ENCODE data around the gene CBFA2T2. TPM values are rescaled to one million over a fixed set of nuclear protein-coding genes. Genes with fewer than 3 reads are reported as not detected.

CBFA2T2 gene
- total RNA-seq, 2 experiments from 2014 or later = 17.9 to 18.6 TPM

GRCh38 chr20:33515569-33516216 is 25.8 kb downstream of the CBFA2T2 start:
- H3K4me1 ChIP-seq (ENCODE audit: insufficient read depth, low read length) = peaks cover 4% of the 10 kb centered on the region
- Mint-ChIP-seq H3K4me1 (ENCODE audit: low read depth) (peaks cover 28% of the 10 kb centered on the region), H3K4me3 (no peak overlapping the region), H3K9me3 (no peaks in the 10 kb centered on the region), H3K36me3 (ENCODE audit: low read depth) (peaks cover 5% of the 10 kb centered on the region), H3K27me3 (no peaks in the 10 kb centered on the region), H3K27ac (no peak overlapping the region)
- peak in 2 of 14 experiments; percentile 16 to 18 for DNase-seq
- H3K9me3 ChIP-seq (ENCODE audit: control insufficient read depth in 1 of 2, insufficient read depth in 1 of 2, low read length in 2 of 2) = no peaks in the 10 kb centered on the region
- no peak overlapping the region for H3K4me3 ChIP-seq (ENCODE audit: low read length)
- TF ChIP-seq, protein P1, sequence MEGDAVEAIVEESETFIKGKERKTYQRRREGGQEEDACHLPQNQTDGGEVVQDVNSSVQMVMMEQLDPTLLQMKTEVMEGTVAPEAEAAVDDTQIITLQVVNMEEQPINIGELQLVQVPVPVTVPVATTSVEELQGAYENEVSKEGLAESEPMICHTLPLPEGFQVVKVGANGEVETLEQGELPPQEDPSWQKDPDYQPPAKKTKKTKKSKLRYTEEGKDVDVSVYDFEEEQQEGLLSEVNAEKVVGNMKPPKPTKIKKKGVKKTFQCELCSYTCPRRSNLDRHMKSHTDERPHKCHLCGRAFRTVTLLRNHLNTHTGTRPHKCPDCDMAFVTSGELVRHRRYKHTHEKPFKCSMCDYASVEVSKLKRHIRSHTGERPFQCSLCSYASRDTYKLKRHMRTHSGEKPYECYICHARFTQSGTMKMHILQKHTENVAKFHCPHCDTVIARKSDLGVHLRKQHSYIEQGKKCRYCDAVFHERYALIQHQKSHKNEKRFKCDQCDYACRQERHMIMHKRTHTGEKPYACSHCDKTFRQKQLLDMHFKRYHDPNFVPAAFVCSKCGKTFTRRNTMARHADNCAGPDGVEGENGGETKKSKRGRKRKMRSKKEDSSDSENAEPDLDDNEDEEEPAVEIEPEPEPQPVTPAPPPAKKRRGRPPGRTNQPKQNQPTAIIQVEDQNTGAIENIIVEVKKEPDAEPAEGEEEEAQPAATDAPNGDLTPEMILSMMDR (IDR thresholded peaks at IDR 0.05) = peak; percentile 37
- CTCF ChIA-PET = interaction anchor here (0.6 to 2.0 kb wide), 3 partner anchors 61 to 152 kb away, joined by 3 to 12 read pairs (median 3); partner anchors contain the start of gene ACTL10
- no peak for ATAC-seq (ENCODE audit: poor library complexity)
- no peak overlapping the region for H3K27ac ChIP-seq (ENCODE audit: low read depth in 1 of 2, low read length in 2 of 2)
- intact Hi-C loops (cut with DNase I, micrococcal nuclease) = no loop called here
- POLR2A ChIA-PET = interaction anchor here (0.7 kb wide), 1 partner anchor 763 kb away, joined by 3 read pairs; no protein-coding TSS in a partner anchor
- H3K27me3 ChIP-seq (ENCODE audit: control insufficient read depth in 1 of 2, insufficient read depth in 2 of 2, low read length in 2 of 2) = no peaks in the 10 kb centered on the region
- H3K36me3 ChIP-seq (ENCODE audit: insufficient read depth, low read length) = peaks cover 3% of the 10 kb centered on the region

DNA sequence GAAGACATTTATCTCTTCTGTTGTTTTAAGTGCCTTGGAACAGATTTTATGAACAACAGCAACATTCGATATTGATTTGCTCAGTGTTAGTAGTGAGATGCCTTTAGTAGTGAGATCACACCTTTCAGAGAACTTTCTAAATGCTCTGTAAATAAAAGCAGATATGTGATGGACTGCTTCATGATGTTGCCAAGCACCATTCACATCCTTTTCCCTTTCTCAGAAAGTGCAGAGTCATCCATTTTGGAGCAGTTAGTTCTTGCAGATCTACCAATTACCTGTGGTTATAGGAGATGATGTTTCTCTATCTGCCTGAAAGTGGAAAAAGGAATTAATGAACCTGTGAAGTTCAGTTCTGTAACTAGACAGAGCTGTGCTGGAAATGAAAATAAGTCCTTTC is 27.0 kb downstream of the CBFA2T2 start:
- ATAC-seq (ENCODE audit: poor library complexity) = no peak
- H3K4me1 ChIP-seq (ENCODE audit: insufficient read depth, low read length) = peaks cover 4% of the 10 kb centered on the region
- TF ChIP-seq, protein P1 (IDR thresholded peaks at IDR 0.05) = no peak

DNA sequence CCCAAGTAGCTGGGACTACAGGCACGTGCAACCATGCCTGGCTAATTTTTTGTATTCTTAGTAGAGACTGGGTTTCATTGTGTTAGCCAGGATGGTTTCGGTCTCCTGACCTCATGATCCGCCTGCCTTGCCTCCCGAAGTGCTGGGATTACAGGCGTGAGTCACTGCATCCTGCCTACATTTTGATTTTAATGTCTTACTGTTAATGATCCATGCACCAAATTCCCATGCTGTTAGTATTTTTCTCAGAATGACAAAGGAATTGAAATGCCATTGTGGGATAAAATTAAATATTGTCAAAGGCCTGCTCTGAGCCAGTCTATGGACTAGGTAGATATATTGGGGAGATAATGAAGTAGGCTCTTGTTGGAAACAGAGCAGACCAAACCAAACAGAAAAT is 28.2 kb downstream of the CBFA2T2 start:
- Histone ChIP-seq H3K36me3 (ENCODE audit: insufficient read depth, low read length) (peaks cover 3% of the 10 kb centered on the region), H3K27me3 (ENCODE audit: control insufficient read depth in 1 of 2, insufficient read depth in 2 of 2, low read length in 2 of 2) (no peaks in the 10 kb centered on the region), H3K4me3 (ENCODE audit: low read length) (no peak overlapping the region), H3K9me3 (ENCODE audit: control insufficient read depth in 1 of 2, insufficient read depth in 1 of 2, low read length in 2 of 2) (no peaks in the 10 kb centered on the region), H3K27ac (ENCODE audit: low read depth in 1 of 2, low read length in 2 of 2) (no peak overlapping the region), H3K4me1 (ENCODE audit: insufficient read depth, low read length) (peaks cover 4% of the 10 kb centered on the region)
- CTCF ChIA-PET = interaction anchor here (1.0 kb wide), 1 partner anchor 150 kb away, joined by 3 read pairs; no protein-coding TSS in a partner anchor
- no peak for ATAC-seq (ENCODE audit: poor library complexity)
- POLR2A ChIA-PET = interaction anchor here (0.6 kb wide), 1 partner anchor 77 kb away, joined by 3 read pairs; no protein-coding TSS in a partner anchor
- Mint-ChIP-seq H3K27ac (no peak overlapping the region), H3K9me3 (no peaks in the 10 kb centered on the region), H3K36me3 (ENCODE audit: low read depth) (peaks cover 4% of the 10 kb centered on the region), H3K27me3 (no peaks in the 10 kb centered on the region), H3K4me3 (no peak overlapping the region), H3K4me1 (ENCODE audit: low read depth) (peaks cover 25% of the 10 kb centered on the region)
- TF ChIP-seq, protein P1 (IDR thresholded peaks at IDR 0.05) = no peak
- intact Hi-C loops (cut with DNase I, micrococcal nuclease) = no loop called here
- no peak for DNase-seq

More for the DNA sequence above, 27.0 kb downstream of the CBFA2T2 start:
- ChIA-PET CTCF (interaction anchor here (1.0 to 2.0 kb wide), 2 partner anchors 151 kb away, joined by 3 to 12 read pairs; partner anchors contain the start of gene ACTL10), POLR2A (no interaction called here)
- Histone ChIP-seq H3K4me3 (ENCODE audit: low read length) (no peak overlapping the region), H3K9me3 (ENCODE audit: control insufficient read depth in 1 of 2, insufficient read depth in 1 of 2, low read length in 2 of 2) (no peaks in the 10 kb centered on the region), H3K36me3 (ENCODE audit: insufficient read depth, low read length) (peaks cover 3% of the 10 kb centered on the region), H3K27ac (ENCODE audit: low read depth in 1 of 2, low read length in 2 of 2) (no peak overlapping the region), H3K27me3 (ENCODE audit: control insufficient read depth in 1 of 2, insufficient read depth in 2 of 2, low read length in 2 of 2) (no peaks in the 10 kb centered on the region)
- H3K9me3 Mint-ChIP-seq = no peaks in the 10 kb centered on the region
- DNase-seq = no peak
- no peak overlapping the region for H3K27ac Mint-ChIP-seq
- H3K4me1 Mint-ChIP-seq (ENCODE audit: low read depth) = peaks cover 31% of the 10 kb centered on the region
- peaks cover 4% of the 10 kb centered on the region for H3K36me3 Mint-ChIP-seq (ENCODE audit: low read depth)
- H3K27me3 Mint-ChIP-seq = no peaks in the 10 kb centered on the region
- H3K4me3 Mint-ChIP-seq = no peak overlapping the region
- intact Hi-C loops (cut with DNase I, micrococcal nuclease) = no loop called here

All from CD4-positive, alpha-beta T cell (primary cell).